C4-2B (cell line): ENCODE data around the gene NCKAP5.

Experiments
- H3K27ac ChIP-seq: fragments of 450-650 bp; 2 replicates; pipeline ENCODE4 v1.5.1; 2017
- CTCF ChIP-seq: fragments of 450-650 bp; conservative IDR thresholded peaks from 2 replicates; pipeline ENCODE4 v1.5.1; 2017; ENCODE audit warnings: mild to moderate bottlenecking
- ZFX ChIP-seq: fragments of 450-650 bp; IDR thresholded peaks from 2 replicates; pipeline ENCODE4 v1.6.1; 2017

NCKAP5 gene

DNA sequence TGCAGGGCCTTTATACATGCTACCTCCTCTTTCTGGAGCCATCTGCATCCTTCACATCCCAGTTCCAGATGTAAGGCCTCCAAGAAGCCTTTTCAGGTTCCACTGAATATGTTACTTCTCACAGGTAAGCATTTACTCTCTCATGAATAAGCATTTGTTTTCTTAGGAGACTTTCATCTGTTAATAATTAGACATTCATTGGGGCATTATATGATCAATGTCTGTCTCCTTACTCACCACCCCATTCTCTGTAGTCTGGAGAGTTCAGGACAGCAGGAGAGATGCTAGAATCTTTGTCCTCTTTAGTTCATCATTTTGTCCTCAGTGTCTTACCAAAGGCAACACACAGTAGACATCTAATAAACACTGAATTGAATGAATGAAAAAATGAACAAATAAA, 185.7 kb downstream of the NCKAP5 start:
- no peak overlapping the region for H3K27ac ChIP-seq
- TF ChIP-seq CTCF: no peak
- TF ChIP-seq ZFX: no peak

- TF ChIP-seq CTCF: no peak
- no peak for TF ChIP-seq ZFX
- H3K27ac ChIP-seq: no peak overlapping the region
These were observed 187.3 kb downstream of the NCKAP5 start for GRCh38 chr2:133380991-133381390.

GRCh38 chr2:133378928-133379549, 189.2 kb downstream of the NCKAP5 start:
- TF ChIP-seq ZFX: no peak
- no peak for TF ChIP-seq CTCF

GRCh38 chr2:133378386-133378785, 189.9 kb downstream of the NCKAP5 start:
- no peak for TF ChIP-seq ZFX
- TF ChIP-seq CTCF: no peak
- no peak overlapping the region for H3K27ac ChIP-seq

More at GRCh38 chr2:133378928-133379549, 189.2 kb downstream of the NCKAP5 start:
- no peak overlapping the region for H3K27ac ChIP-seq

DNA sequence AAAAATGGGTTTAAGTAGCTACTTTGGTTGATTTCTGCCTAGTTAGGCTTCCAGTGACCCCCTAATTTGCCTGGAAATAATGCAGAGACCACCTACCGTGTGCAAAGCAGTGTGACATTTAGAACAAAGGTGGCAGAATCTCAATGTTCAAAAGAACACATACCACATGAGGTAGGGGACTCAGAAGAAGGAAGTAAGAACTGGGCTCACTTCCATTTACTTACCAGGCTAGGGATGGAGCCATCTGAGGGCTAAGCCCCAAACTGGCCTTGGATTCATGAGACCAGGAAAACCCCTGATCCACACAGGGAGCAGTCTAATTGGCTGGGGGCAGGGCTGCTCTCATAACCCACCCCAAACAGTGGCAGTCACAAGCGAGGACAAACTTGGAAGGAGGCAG, 190.7 kb downstream of the NCKAP5 start:
- H3K27ac ChIP-seq: no peak overlapping the region
- no peak for TF ChIP-seq ZFX
- TF ChIP-seq CTCF: no peak

- TF ChIP-seq CTCF: no peak
- no peak for TF ChIP-seq ZFX
These were observed 191.2 kb downstream of the NCKAP5 start for GRCh38 chr2:133377021-133377481.

DNA sequence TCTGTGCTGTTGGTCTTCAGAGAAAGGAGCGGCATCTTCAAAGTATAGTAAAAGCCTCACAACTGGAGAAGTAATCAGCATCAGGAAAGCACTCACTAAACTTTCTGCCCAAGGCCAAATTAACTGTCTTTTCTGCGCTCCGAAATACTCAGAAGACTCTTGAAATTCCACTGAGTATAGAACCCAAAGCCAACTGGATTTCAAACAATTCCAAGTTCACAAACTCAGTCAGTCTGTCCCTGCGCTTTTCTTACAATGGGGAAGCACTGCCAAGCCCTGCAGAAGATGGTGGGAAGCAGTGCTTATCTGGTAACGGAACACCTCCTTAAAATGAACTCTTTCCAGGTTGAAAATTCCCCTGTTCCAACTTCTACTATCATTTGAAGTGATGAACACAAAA, 193.5 kb downstream of the NCKAP5 start:
- H3K27ac ChIP-seq: no peak overlapping the region
- no peak for TF ChIP-seq ZFX
- TF ChIP-seq CTCF: no peak

More at GRCh38 chr2:133377021-133377481, 191.2 kb downstream of the NCKAP5 start:
- no peak overlapping the region for H3K27ac ChIP-seq
